GM12873 (cell line): ENCODE data around the gene CTXN3.

ENCODE experiments used
- TF ChIP-seq, protein P1 (sequence below): IDR thresholded peaks from 2 replicates; pipeline ENCODE4 v1.5.1; 2012; ENCODE audit warnings: low read depth, mild to moderate bottlenecking, moderate library complexity, low read length, control low read depth; ENCODE audit not compliant: insufficient read depth; ENCODE audit errors: missing control alignments

CTXN3 gene

DNA sequence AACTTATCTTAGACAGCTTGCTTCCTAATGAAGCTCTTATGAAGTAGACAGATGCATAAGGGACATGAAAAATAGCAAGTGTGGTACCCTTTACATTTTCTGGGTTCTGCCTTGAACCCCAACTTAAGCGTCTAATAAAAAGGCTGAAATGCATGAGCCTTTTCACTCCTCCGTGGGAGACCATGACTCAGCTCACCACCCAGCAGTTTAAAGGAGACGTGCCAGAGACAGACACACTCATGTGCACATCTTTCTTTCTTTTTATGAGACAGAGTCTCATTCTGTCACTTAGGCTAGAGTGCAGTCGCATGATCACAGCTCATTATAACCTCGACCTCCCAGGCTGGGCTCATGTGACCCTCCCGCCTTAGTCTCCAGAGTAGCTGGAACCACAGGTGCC is 22.3 kb downstream of the CTXN3 start:
- TF ChIP-seq, protein P1, sequence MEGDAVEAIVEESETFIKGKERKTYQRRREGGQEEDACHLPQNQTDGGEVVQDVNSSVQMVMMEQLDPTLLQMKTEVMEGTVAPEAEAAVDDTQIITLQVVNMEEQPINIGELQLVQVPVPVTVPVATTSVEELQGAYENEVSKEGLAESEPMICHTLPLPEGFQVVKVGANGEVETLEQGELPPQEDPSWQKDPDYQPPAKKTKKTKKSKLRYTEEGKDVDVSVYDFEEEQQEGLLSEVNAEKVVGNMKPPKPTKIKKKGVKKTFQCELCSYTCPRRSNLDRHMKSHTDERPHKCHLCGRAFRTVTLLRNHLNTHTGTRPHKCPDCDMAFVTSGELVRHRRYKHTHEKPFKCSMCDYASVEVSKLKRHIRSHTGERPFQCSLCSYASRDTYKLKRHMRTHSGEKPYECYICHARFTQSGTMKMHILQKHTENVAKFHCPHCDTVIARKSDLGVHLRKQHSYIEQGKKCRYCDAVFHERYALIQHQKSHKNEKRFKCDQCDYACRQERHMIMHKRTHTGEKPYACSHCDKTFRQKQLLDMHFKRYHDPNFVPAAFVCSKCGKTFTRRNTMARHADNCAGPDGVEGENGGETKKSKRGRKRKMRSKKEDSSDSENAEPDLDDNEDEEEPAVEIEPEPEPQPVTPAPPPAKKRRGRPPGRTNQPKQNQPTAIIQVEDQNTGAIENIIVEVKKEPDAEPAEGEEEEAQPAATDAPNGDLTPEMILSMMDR: no peak

DNA sequence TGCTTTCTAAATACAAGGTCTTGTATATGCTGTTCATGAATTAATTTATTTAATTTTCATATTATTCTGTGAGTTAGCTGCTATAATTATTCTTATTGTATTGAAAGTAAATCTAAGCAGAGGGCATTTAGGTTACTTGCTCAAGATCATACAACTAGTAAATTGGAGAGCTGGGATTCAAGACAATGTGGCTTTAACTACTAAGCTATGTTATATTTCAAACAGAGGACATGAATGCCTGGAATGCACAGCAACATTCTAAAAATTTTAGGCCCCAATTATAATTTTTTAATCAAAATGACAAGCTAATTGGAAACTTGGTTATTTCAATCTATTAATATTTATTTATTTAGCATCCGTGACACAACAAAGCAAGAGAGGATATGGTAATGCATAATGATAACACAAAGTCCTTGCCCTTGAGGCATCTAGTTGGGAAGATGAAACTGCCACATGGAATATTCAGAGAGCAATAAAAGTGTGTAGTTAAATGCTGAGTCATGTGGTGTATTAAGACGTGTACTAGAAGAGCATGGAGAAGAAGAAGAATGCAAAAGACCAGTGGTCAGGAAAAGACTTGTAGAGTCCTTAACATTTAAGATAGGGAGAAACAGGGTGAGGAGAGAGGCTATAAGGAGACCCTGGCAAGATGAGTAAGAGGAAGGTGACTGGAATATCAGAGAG is 24.4 kb downstream of the CTXN3 start:
- TF ChIP-seq, protein P1: no peak

DNA sequence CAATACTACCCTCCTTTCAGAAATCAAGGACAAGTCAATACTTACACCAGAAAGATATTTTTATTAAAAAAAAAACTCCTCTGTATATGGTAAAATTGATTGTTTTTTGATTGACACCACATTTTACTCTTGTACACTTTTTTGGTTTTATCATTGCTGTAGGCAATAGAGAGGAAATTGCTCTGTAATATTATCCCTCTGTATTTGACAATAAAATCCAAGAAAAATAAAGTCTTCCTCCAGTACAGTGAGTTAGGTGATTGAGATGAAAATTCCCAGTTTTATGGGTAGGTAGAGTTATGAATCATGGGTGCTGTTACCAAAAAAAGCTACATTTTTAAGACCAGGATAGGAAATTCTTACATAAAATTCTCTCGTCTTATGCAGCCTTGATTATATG is 31.7 kb downstream of the CTXN3 start:
- TF ChIP-seq, protein P1: no peak

DNA sequence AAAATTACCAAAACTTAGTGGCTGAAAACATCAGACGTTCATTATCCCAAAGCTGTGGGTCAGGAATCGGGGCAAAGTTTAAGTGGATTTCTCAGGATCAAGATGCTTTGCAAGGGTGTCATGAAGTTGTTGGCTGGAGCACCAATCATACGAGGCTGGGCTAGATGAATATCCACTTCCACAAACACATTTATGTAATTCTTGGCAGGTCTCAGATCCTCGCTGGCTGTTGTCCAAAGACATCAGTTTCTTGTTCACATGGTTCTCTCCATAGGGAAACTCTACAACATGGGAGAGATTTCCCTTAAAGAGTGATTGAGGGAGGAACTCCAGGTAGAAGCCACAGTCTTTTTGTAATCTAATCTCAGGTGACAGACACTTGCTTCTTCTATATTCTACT is 34.1 kb downstream of the CTXN3 start:
- TF ChIP-seq, protein P1: no peak

DNA sequence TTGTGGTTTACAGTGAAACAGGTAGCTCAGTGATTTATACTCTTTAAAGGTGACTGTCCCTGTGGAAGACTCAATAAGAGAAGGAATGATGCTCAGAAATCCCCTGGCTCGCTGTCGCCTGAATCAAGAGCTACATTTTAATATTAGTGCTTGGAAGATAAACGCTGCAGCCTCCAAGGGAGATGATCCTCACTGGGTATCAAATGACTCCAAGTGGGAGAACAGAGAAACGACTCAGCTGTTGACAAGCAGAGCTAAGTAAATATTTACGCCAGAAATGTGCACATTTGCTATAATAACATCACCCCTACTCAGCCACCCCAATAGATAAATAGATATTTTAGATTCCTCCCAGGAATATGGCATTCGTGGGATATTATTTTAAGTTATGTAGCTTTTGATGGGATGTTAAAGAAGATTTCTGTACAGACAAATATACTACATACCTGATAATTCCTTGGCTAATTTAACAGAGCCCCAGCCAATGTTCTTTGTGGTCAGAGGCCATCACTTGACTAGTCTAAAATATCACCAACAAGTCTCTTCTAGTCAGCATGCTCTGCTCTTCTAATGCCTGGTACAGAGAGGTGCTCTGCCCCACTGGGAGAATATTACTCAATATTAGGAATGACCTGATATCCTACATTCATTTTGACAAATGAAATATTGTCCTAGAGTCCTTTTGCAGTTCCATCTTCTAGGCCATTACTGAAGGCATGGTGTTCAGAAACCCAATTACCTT is 36.0 kb downstream of the CTXN3 start:
- TF ChIP-seq, protein P1: no peak

DNA sequence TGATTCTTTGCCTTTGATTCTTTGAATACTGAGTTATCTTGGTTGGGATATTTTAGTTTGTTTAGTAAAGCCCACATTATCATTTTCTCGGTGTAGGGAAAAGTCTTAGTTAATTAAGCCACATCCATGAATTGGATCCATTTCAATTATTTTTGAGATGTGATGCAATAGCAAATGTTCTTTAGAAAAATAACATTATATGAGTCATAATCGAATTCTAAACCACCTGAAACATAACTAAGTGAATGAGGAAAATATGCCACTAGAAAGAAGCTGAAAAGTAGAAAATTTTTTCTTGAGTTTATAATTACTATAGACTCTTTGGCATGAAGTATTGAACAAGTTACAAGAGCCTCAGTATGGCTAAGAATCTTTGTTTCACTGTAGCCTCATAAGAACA is 36.8 kb downstream of the CTXN3 start:
- TF ChIP-seq, protein P1: no peak

DNA sequence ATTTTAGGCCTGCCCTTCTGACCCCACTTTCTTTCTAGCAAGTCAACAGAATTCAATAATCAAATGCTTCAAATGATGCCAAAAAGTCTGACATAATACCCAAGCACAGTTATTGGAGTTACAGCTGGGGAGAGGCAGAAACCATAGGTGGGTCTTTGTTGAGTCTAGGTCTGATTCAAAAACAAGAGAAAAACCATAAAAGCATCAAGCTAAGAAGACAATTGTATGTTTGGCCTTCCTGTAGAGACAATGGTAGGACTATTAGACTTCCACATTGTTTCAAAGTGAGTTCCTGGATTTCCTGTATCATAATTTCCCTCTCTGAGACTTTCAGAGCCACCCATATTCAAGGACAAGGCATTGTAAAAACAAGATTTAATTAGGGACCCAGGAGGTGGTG is 37.5 kb downstream of the CTXN3 start:
- TF ChIP-seq, protein P1: no peak
